Caco-2 (cell line): ENCODE measurements around the gene GSE1. TPM values are rescaled to one million over a fixed set of nuclear protein-coding genes. Genes with fewer than 3 reads are reported as not detected.

Experiments used
- BruUV-seq: library from RNA; stranded (reverse); fragments of 400-500 nt; replicated peaks from 2 replicates; lab custom pipeline; 2021; lab: Mats Ljungman, UMichigan
- CTCF ChIA-PET: fragments of 300-600 bp; sonication (Branson Sonifier 250); formaldehyde crosslinking; loops from one replicate; lab custom pipeline; 2022; ENCODE audit warnings: antibody characterized with exemption; lab: Charles Lee
- POLR2A ChIA-PET: fragments of 300-600 bp; sonication (Branson Sonifier 250); formaldehyde crosslinking; loops from one replicate; lab custom pipeline; 2022; ENCODE audit warnings: antibody characterized with exemption; lab: Charles Lee
- DNase-seq, 2 experiments: peaks; one replicate each; pipeline versions ENCODE4 v3.0.0 to v3.0.0-alpha.2; 2020 to 2022
- H3K27me3 ChIP-seq: replicated peaks from 2 replicates; pipeline ENCODE4 v1.6.0; 2011; ENCODE audit warnings: low read length; ENCODE audit not compliant: control insufficient read depth, insufficient read depth
- H3K36me3 ChIP-seq: 2 replicates; pipeline ENCODE4 v1.5.1; 2011; ENCODE audit warnings: low read length; ENCODE audit not compliant: control insufficient read depth, insufficient read depth
- H3K4me1 ChIP-seq: fragments of 250-450 bp; sonication (Bioruptor Pico); 2 replicates; pipeline ENCODE4 v1.5.1; 2020; ENCODE audit warnings: mild to moderate bottlenecking
- H3K4me3 ChIP-seq: 2 replicates; pipeline ENCODE4 v1.5.1; 2011; ENCODE audit warnings: low read depth, mild to moderate bottlenecking, control low read depth, low read length
- H3K9me3 ChIP-seq: fragments of 250-450 bp; sonication (Bioruptor Pico); 2 replicates; pipeline ENCODE4 v1.5.1; 2020; ENCODE audit warnings: mild to moderate bottlenecking, moderate library complexity
- H3K27ac Mint-ChIP-seq: one replicate; pipeline ENCODE4 v1.8.0; 2022; ENCODE audit warnings: mixed read lengths; ENCODE audit not compliant: unreplicated experiment
- H3K27me3 Mint-ChIP-seq: one replicate; pipeline ENCODE4 v1.8.0; 2022; ENCODE audit warnings: mixed read lengths; ENCODE audit not compliant: insufficient read depth, unreplicated experiment
- H3K36me3 Mint-ChIP-seq: one replicate; pipeline ENCODE4 v1.8.0; 2022; ENCODE audit warnings: mild to moderate bottlenecking, mixed read lengths; ENCODE audit not compliant: insufficient read depth, unreplicated experiment
- H3K4me1 Mint-ChIP-seq: one replicate; pipeline ENCODE4 v1.8.0; 2022; ENCODE audit warnings: low read depth, mixed read lengths; ENCODE audit not compliant: unreplicated experiment
- H3K4me3 Mint-ChIP-seq: one replicate; pipeline ENCODE4 v1.8.0; 2022; ENCODE audit warnings: mild to moderate bottlenecking, moderate library complexity, mixed read lengths; ENCODE audit not compliant: unreplicated experiment
- H3K9me3 Mint-ChIP-seq: one replicate; pipeline ENCODE4 v1.8.0; 2022; ENCODE audit warnings: mixed read lengths; ENCODE audit not compliant: unreplicated experiment
- intact Hi-C: fragments of 100-400 bp; cut with micrococcal nuclease; formaldehyde crosslinking; loops from one replicate; pipeline ENCODE4 v1.10.0; 2022; ENCODE audit not compliant: unreplicated experiment
- total RNA-seq: library from RNA; stranded (reverse); gene quantifications from 2 replicates; pipeline ENCODE4 v1.2.3, GENCODE V29; 2022
- TF ChIP-seq, protein P1 (sequence below), 2 experiments: fragments of 200-600 bp in 1 of 2; IDR thresholded peaks; 1 replicate in 1 of 2; 2 replicates in 1 of 2; pipeline versions ENCODE4 v1.5.1 to v1.8.0; 2011 to 2022; ENCODE audit warnings: antibody characterized with exemption in 1 of 2, control low read depth in 1 of 2, inconsistent platforms in 1 of 2, low read depth in 1 of 2, low read length in 1 of 2, mild to moderate bottlenecking in 1 of 2, moderate library complexity in 1 of 2; ENCODE audit not compliant: insufficient read depth in 1 of 2, severe bottlenecking in 1 of 2, unreplicated experiment in 1 of 2

Gene GSE1
- total RNA-seq, 1 experiment from 2014 or later: 142 TPM

DNA sequence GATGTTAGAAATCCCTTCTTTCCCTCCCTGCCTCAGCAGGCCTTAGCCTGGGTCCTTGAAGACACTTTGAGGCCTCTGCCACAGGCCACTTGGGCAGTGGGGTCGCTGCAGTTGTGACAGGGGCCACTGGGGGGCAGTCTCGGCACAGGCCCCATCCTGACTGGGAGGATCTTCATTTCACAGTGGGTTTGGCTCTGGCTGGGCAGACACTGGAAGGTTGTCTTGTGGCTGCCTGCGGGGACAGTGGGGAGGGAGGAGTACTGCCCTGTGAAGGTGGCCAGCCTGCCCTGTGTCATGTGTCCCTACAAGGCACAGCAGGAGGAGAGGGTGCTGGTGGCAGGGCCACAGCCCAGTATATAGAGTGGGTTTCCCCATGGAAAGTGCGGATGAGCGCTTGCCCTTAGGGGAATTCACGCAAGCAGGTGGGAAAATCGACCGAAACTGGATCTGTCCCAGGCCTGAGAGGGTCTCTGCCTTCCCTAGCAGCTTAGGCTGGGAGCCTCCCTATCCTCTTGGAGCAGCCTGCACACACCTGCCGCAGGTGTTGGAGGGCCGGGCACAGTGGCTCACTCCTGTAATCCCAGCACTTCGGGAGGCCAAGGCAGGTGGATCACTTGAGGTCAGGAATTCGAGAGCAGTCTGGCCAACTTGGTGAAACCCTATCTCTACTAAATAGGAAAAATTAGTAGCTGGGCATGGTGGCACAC lies 46.8 kb downstream of the GSE1 start:
- intact Hi-C loops: loop anchor here (1.0 kb wide), 1 partner anchor 58 kb away; no protein-coding TSS in a partner anchor
- Histone ChIP-seq H3K4me1 (no peaks in the 10 kb centered on the region), H3K27me3 (no peaks in the 10 kb centered on the region), H3K36me3 (peaks cover 25% of the 10 kb centered on the region), H3K9me3 (no peaks in the 10 kb centered on the region), H3K4me3 (no peak overlapping the region)
- H3K27me3 Mint-ChIP-seq: no peaks in the 10 kb centered on the region
- peak; percentile 76 to 87 for DNase-seq
- CTCF ChIA-PET: interaction anchor here (0.9 to 1.4 kb wide), 3 partner anchors 9 to 30 kb away, joined by 4 to 5 read pairs (median 4); partner anchors contain the start of gene GINS2
- H3K27ac Mint-ChIP-seq: no peak overlapping the region
- TF ChIP-seq, protein P1, sequence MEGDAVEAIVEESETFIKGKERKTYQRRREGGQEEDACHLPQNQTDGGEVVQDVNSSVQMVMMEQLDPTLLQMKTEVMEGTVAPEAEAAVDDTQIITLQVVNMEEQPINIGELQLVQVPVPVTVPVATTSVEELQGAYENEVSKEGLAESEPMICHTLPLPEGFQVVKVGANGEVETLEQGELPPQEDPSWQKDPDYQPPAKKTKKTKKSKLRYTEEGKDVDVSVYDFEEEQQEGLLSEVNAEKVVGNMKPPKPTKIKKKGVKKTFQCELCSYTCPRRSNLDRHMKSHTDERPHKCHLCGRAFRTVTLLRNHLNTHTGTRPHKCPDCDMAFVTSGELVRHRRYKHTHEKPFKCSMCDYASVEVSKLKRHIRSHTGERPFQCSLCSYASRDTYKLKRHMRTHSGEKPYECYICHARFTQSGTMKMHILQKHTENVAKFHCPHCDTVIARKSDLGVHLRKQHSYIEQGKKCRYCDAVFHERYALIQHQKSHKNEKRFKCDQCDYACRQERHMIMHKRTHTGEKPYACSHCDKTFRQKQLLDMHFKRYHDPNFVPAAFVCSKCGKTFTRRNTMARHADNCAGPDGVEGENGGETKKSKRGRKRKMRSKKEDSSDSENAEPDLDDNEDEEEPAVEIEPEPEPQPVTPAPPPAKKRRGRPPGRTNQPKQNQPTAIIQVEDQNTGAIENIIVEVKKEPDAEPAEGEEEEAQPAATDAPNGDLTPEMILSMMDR (IDR thresholded peaks at IDR 0.05; ENCODE audit: insufficient read depth in 1 of 2, low read depth in 1 of 2, low read length in 1 of 2, severe bottlenecking in 1 of 2, unreplicated experiment in 1 of 2): peak; percentile 92 to 96
- no peaks in the 10 kb centered on the region for H3K9me3 Mint-ChIP-seq
- H3K36me3 Mint-ChIP-seq: peaks cover 90% of the 10 kb centered on the region
- no peaks in the 10 kb centered on the region for H3K4me1 Mint-ChIP-seq
- no TSS peak for BruUV-seq
- no peak overlapping the region for H3K4me3 Mint-ChIP-seq
- POLR2A ChIA-PET: no interaction called here

DNA sequence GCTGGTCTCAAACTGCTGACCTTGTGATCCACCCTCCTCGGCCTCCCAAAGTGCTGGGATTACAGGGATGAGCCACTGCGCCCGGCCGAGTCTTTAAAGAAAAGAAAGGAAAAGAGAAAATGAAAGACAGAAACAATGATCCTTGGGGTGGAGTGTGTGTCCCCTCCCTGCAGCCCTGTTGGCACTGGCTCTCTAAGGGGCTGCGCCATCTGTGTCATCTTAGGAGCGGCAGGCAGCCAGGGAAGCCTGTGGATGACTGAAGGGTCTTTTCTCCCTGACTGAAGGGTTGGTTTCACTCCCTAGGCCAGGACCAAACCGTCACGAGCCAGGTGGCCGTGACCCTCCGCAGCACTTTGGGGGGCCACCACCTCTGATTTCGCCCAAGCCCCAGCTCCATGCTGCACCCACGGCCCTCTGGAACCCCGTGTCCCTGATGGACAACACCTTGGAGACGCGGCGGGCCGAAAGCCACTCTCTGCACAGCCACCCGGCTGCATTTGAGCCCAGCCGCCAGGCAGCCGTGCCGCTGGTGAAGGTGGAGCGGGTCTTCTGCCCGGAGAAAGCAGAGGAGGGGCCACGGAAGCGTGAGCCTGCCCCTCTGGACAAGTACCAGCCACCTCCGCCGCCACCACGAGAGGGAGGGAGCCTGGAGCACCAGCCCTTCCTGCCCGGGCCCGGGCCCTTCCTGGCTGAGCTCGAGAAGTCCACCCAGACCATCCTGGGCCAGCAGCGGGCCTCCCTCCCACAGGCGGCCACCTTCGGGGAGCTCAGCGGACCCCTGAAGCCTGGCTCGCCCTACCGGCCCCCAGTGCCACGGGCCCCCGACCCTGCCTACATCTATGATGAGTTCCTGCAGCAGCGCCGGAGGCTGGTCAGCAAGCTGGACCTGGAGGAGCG lies 48.0 kb downstream of the GSE1 start:
- Mint-ChIP-seq H3K4me3 (no peak overlapping the region), H3K27ac (no peak overlapping the region), H3K36me3 (peaks cover 93% of the 10 kb centered on the region), H3K4me1 (no peaks in the 10 kb centered on the region), H3K27me3 (no peaks in the 10 kb centered on the region), H3K9me3 (no peaks in the 10 kb centered on the region)
- DNase-seq: no peak
- Histone ChIP-seq H3K4me3 (no peak overlapping the region), H3K27me3 (no peaks in the 10 kb centered on the region), H3K4me1 (no peaks in the 10 kb centered on the region), H3K9me3 (no peaks in the 10 kb centered on the region), H3K36me3 (peaks cover 31% of the 10 kb centered on the region)
- CTCF ChIA-PET: no interaction called here
- intact Hi-C loops: no loop called here
- TF ChIP-seq, protein P1 (IDR thresholded peaks at IDR 0.05; ENCODE audit: insufficient read depth in 1 of 2, low read depth in 1 of 2, low read length in 1 of 2, severe bottlenecking in 1 of 2, unreplicated experiment in 1 of 2): no peak
- POLR2A ChIA-PET: no interaction called here
- BruUV-seq: no TSS peak

DNA sequence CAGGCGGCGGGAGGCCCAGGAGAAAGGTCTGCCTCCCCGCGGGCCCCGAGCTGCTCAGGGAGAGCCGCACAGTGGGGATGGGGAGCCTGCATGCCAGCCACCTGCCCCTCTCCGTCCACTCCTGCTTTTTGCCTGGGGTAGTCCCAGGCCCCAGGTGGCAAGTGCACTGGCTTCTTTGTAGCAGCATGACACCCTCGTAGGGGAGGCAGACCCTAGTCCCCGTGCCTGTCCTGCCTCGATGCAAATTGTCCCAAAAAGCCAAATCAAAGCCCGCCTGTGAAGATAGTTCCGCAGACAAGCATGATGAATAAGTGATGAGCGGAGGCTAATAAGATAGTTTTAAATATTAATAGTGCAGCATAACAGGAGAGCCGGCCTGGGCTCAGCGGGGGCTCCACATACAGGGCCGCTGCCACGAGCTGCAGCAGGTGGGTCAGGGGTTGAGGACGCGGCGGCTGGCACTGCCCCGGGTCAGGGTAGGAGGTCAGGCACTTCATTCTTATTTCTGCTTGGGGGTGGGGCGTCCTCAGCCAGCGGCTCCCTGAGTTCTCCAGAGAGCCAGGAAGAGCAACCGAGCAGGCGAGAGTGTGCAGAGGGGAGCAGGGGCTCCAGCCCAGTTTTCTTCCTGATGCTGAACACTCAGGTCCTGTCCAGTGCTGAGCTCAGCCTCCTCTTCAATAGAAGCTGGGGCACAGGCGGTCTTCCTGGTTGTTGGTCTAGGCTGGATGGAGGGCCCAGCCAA lies 48.8 kb downstream of the GSE1 start:
- no peak for DNase-seq
- intact Hi-C loops: no loop called here
- no TSS peak for BruUV-seq
- Histone ChIP-seq H3K4me1 (no peaks in the 10 kb centered on the region), H3K36me3 (peaks cover 32% of the 10 kb centered on the region), H3K4me3 (no peak overlapping the region), H3K27me3 (no peaks in the 10 kb centered on the region), H3K9me3 (no peaks in the 10 kb centered on the region)
- POLR2A ChIA-PET: no interaction called here
- Mint-ChIP-seq H3K4me1 (no peaks in the 10 kb centered on the region), H3K27me3 (no peaks in the 10 kb centered on the region), H3K27ac (peak overlapping the region; percentile 46), H3K36me3 (peaks cover 93% of the 10 kb centered on the region), H3K4me3 (no peak overlapping the region), H3K9me3 (no peaks in the 10 kb centered on the region)
- TF ChIP-seq, protein P1 (IDR thresholded peaks at IDR 0.05; ENCODE audit: insufficient read depth in 1 of 2, low read depth in 1 of 2, low read length in 1 of 2, severe bottlenecking in 1 of 2, unreplicated experiment in 1 of 2): no peak
- CTCF ChIA-PET: no interaction called here
